Measurements from ENCODE around the gene MRPL43. TPM values are rescaled to one million over a fixed set of nuclear protein-coding genes. Genes with fewer than 3 reads are reported as not detected.
A peak's percentile ranks its signal among the peaks of the same experiment; 100 is the strongest.

Gene MRPL43
- total RNA-seq, 2 experiments from 2014 or later, result 53.8 to 56.2 TPM

- ChIA-PET POLR2A (interaction anchor here (0.5 kb wide), 1 partner anchor 48 kb away, joined by 3 read pairs; no protein-coding TSS in a partner anchor), CTCF (ENCODE audit: unreplicated experiment) (interaction anchor here (0.9 to 1.2 kb wide), 2 partner anchors 12 to 45 kb away, joined by 3 read pairs; no protein-coding TSS in a partner anchor)
- peak within 1 kb of the TSS; percentile 67 for H3K4me2 ChIP-seq (ENCODE audit: low read length)
- H3K36me3 ChIP-seq (ENCODE audit: insufficient read depth, low read length), result peaks cover 9% of the 10 kb centered on the region; the same call in 1 of the 2 replicates
- H4K20me1 ChIP-seq (ENCODE audit: insufficient read depth, low read length), result no peaks in the 10 kb centered on the region
- H3K79me2 ChIP-seq (ENCODE audit: insufficient read depth, low read depth, low read length), result no peaks in the 10 kb centered on the region
- intact Hi-C loops (cut with micrococcal nuclease; ENCODE audit: unreplicated experiment), result loop anchor here (2.0 kb wide), 1 partner anchor 45 kb away; no protein-coding TSS in a partner anchor
- H3K27ac ChIP-seq (ENCODE audit: low read depth, low read length, poor library complexity, severe bottlenecking), result no peak within 1 kb of the TSS
- peak within 1 kb of the TSS; percentile 52 for H3K4me3 ChIP-seq (ENCODE audit: low read depth, low read length, poor library complexity, severe bottlenecking)
- DNase-seq (ENCODE audit: low spot score), result peak; percentile 69
- BruUV-seq (replicated peaks), result no TSS peak
- H3K4me1 ChIP-seq (ENCODE audit: insufficient read depth, low read length, poor library complexity, severe bottlenecking), result peaks cover 14% of the 10 kb centered on the region
- H2AFZ ChIP-seq (ENCODE audit: low read length), result peak within 1 kb of the TSS; percentile 8; the same call in 1 of the 2 replicates
- H3K9me3 ChIP-seq (ENCODE audit: low read length), result no peaks in the 10 kb centered on the region
- H3K9me2 ChIP-seq (ENCODE audit: insufficient read depth, low read length), result no peaks in the 10 kb centered on the region
- TF ChIP-seq EZH2phosphoT487 (IDR thresholded peaks at IDR 0.05; ENCODE audit: borderline replicate concordance, low read depth, low read length) (no peak), CTCF (conservative IDR thresholded peaks at IDR 0.05; ENCODE audit: low read length) (peak; percentile 77)
Measured at GRCh38 chr10:100969187-100970075, 17.9 kb downstream of the MRPL43 start, which contains the start of gene SEMA4G. Gene SEMA4G (plus strand): TSS chr10:100969504. CDS start chr10:100972913, 3,409 bp downstream.

GRCh38 chr10:100968863-100969186, 18.5 kb downstream of the MRPL43 start:
- Histone ChIP-seq H3K9me3 (ENCODE audit: low read length) (no peaks in the 10 kb centered on the region), H2AFZ (ENCODE audit: low read length) (peak overlapping the region; percentile 8; the same call in 1 of the 2 replicates), H3K9me2 (ENCODE audit: insufficient read depth, low read length) (no peaks in the 10 kb centered on the region), H3K36me3 (ENCODE audit: insufficient read depth, low read length) (peaks cover 12% of the 10 kb centered on the region; the same call in 1 of the 2 replicates), H3K4me1 (ENCODE audit: insufficient read depth, low read length, poor library complexity, severe bottlenecking) (peaks cover 14% of the 10 kb centered on the region), H3K79me2 (ENCODE audit: insufficient read depth, low read depth, low read length) (no peaks in the 10 kb centered on the region), H3K4me2 (ENCODE audit: low read length) (peak overlapping the region; percentile 67), H3K4me3 (ENCODE audit: low read depth, low read length, poor library complexity, severe bottlenecking) (peak overlapping the region; percentile 52), H4K20me1 (ENCODE audit: insufficient read depth, low read length) (no peaks in the 10 kb centered on the region), H3K27ac (ENCODE audit: low read depth, low read length, poor library complexity, severe bottlenecking) (no peak overlapping the region)
- no TSS peak for BruUV-seq (replicated peaks)
- CTCF ChIA-PET (ENCODE audit: unreplicated experiment), result interaction anchor here (0.6 to 1.2 kb wide), 2 partner anchors 33 to 46 kb away, joined by 3 to 5 read pairs; no protein-coding TSS in a partner anchor
- intact Hi-C loops (cut with micrococcal nuclease; ENCODE audit: unreplicated experiment), result loop anchor here (2.0 kb wide), 1 partner anchor 46 kb away; no protein-coding TSS in a partner anchor
- no peak for DNase-seq (ENCODE audit: low spot score)
- TF ChIP-seq EZH2phosphoT487 (IDR thresholded peaks at IDR 0.05; ENCODE audit: borderline replicate concordance, low read depth, low read length) (no peak), CTCF (conservative IDR thresholded peaks at IDR 0.05; ENCODE audit: low read length) (no peak)
- POLR2A ChIA-PET, result interaction anchor here (0.6 kb wide), 1 partner anchor 971 kb away, joined by 5 read pairs; no protein-coding TSS in a partner anchor

All from OCI-LY7 (cell line).